Measurements from ENCODE around the gene ST7.

ST7 gene

GRCh38 chr7:117067340-117067739 is 114.0 kb downstream of the ST7 start:
- DNase-seq (ENCODE audit: low read depth), result no peak

GRCh38 chr7:117068511-117069145 is 115.3 kb downstream of the ST7 start:
- DNase-seq (ENCODE audit: low read depth), result no peak

DNA sequence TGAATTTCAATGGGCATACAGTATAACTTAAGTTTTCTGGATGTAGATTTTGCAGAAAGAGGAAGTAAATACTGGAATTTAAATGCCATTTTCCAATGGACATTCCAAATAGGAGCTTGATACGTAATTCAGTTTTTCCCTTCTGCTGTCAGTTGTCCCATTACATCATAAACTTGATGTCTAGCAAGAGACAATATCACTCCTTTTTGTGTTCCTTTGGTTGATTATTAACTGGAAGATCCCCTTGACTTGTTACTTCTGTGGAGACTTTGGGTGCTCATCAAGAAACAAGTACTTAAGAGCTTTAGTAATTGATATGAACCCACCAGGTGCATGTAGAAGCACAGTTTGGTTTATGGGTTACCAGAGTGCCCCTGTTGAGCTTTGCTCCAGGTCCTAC is 116.1 kb downstream of the ST7 start:
- no peak for DNase-seq (ENCODE audit: low read depth)

DNA sequence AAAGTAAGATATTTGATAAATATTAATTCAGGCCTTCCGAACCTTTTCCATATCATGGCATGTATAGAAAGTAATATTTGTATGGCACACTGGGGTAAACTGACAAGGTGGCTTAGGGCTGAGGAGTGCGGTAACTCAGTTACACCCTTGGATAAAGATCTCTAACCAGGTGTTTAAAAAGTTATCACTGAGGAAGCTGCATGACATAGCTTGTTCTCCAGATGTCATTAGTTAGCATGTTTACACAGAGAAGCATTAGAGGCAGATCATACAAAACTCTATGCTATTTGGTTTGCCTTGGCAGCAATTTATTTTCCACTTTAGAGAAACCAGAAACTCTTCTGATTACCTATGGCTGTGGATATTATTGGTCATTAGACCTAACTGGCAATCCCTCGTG is 118.2 kb downstream of the ST7 start:
- no peak for DNase-seq (ENCODE audit: low read depth)

- DNase-seq (ENCODE audit: low read depth), result no peak
Observed at GRCh38 chr7:117072620-117073118, 119.4 kb downstream of the ST7 start.

DNA sequence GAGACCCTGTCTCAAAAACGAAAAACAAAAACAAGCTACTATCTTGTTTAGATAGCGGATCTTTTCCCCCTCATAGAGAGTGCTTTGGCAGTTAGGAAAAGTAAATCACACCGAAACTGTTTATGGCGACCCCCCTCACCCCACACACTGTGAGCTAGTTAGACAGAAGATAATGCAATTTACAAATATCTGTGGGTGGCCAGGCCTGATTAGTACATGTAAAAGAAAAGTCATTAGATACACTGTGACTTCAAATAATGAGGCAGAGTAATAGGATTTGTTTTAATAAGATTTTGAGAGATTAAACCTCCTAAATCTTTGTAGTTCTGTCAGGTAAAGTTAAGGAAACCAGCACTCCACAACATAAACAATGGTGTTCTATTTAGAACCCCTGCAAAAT is 121.1 kb downstream of the ST7 start:
- no peak for DNase-seq (ENCODE audit: low read depth)

- no peak for DNase-seq (ENCODE audit: low read depth)
Observed at GRCh38 chr7:117075934-117076333, 122.6 kb downstream of the ST7 start.

GRCh38 chr7:117076426-117076943 is 123.2 kb downstream of the ST7 start:
- no peak for DNase-seq (ENCODE audit: low read depth)

DNA sequence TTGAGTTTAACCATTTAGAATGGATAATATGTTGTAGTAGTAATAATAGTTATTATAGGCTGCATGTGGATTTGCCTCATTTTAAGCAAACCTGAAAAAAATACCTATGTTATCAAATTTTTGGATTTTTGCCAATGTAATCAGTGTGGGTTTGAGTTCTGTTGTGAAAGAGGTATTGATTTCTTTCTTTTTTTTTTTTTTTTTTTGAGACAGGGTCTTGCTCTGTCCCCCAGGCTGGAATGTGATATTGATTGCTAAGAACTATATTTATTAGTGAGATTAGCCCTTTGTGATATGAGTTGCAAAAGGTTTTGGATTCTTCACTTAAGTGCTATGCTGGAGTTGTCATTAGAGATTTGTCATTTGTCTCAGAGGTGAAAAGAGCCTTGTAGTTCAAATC is 124.4 kb downstream of the ST7 start:
- DNase-seq (ENCODE audit: low read depth), result no peak

DNA sequence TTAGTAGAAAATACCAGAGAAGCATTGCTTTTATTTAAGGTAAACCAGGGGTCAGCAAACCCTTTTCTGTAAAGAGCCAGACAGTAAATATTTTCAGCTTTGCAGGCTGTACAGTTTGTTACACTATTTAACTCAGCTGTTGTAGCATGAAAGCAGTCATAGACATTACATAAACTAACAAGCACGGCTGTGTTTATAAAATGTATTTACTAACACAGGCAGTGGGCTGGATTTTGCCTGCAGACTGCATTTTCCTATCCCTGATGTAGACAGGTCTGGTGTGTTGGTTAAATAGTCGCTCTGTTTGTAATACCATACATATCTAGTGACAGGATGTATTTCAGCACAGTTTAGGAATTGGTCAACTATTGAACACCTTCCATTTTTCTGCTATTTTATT is 129.3 kb downstream of the ST7 start:
- DNase-seq (ENCODE audit: low read depth), result no peak

GRCh38 chr7:117083648-117084047 is 130.3 kb downstream of the ST7 start:
- DNase-seq (ENCODE audit: low read depth), result no peak

GRCh38 chr7:117084286-117084685 is 131.0 kb downstream of the ST7 start:
- no peak for DNase-seq (ENCODE audit: low read depth)

DNA sequence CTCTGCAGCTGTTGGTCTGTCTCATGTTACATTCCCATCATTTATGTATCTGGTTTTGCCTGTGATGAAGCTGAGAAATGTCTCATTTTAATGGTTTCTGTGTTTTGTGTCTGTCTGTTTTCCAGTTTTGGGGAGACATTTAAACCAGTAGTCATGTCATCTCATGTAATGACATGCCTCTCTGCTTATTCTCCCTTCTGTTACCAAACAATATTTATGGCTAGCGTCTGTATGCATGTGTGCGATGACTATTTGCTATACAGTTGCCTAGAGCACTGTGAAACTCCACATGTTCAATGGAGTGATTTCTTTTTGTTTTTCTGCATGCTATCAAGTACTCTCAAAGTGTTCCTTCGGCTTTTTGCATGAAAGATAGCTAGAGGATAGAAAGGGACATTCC is 132.0 kb downstream of the ST7 start:
- DNase-seq (ENCODE audit: low read depth), result no peak

DNA sequence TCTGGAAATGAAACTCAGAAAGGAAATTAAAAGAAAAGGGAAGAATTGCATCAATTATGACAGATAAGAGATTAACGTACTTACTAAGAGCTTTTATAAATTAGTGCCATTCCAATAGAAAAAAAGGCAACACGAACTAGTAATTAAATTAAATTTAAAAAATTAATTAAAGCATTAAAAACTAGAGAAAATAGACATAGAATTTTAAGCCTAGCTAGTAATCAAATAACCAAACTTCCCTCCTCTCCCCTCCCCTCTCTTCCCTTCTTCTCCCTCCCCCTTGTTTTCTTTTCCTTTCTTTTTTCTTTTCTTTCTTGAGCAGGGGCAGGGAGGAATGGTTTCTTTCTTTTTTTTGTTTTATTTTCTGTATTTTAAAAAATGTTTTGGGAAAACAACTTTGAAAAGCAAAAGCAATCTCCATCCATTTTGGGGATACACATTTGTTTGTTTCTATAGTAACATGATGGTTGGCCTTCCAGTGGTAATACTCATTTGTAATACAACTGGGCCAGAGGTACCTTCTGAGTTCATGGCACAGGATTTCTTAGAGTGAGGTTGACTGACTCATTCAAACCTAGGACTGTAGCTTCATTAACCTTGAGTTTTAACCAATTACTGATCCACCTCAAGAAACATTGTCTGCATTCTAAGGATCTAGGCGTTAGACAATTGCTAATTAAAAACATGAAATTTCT is 132.6 kb downstream of the ST7 start:
- no peak for DNase-seq (ENCODE audit: low read depth)

GRCh38 chr7:117086788-117087187 is 133.5 kb downstream of the ST7 start:
- DNase-seq (ENCODE audit: low read depth), result no peak

GRCh38 chr7:117087639-117088396 is 134.5 kb downstream of the ST7 start:
- no peak for DNase-seq (ENCODE audit: low read depth)

DNA sequence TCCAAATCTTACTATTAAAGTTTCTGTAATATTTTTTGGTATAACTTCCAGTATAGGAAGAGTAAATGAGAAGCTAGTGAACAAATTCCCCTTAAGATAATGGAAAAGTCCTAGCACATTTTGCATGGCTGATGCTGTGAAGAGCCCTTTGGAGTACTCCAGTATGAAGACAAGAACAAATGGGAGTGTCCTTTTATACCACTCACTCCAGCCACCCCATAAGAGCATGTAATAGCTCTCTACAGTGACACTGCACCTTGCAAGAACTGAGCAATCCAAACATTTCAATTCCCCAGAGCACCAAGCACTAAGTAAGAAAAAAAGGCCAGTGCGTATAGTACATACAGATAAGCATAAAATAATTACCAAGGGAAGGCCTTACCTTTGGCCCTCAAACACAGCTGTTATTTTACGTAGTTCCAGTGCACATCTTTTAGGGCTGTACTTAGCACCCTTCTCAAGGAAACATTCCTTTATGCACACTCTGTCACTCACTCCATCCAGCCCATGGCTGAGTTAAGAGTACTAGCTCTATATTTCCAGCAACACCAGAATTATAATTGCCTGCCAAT is 135.4 kb downstream of the ST7 start:
- no peak for DNase-seq (ENCODE audit: low read depth)

DNA sequence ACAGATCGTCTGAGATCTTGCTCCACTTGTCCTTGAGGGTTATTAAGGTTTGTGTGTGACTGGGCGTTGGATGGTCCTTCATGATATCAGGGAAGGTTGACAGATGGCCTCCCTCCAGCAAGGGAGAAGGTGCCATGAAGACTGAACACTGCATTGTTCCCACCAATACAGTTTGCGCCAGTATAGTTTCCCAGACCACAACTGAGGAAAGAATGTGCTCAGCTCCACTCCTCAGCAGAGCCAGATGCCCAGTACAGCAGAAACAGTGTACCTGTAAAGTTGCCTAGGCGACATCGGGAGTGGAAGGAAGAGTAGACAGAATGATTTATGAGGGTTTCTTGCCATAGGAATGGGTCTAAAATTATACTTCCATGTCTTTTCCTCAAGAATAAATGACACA is 137.5 kb downstream of the ST7 start:
- no peak for DNase-seq (ENCODE audit: low read depth)

DNA sequence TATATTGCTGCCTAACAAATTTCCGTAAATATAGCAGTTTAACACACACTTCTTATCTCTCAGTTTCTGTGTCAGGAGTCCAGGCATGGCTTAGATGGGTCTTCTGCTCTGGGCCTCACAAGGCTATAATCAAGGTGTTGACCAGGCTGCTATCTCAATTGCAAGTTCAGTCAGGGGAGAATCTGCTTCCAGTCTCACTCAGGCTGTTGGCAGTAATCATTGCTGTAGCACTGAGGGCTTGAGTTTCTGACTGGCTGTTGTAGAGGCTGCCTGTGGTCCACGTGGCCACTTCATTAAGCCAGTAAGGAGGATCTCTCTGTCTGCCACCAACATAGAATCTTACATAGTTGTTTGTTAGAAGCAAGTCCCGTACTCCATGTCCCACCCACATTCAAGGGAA is 138.4 kb downstream of the ST7 start:
- DNase-seq (ENCODE audit: low read depth), result no peak

- no peak for DNase-seq (ENCODE audit: low read depth)
Observed at GRCh38 chr7:117092785-117093184, 139.5 kb downstream of the ST7 start.

DNA sequence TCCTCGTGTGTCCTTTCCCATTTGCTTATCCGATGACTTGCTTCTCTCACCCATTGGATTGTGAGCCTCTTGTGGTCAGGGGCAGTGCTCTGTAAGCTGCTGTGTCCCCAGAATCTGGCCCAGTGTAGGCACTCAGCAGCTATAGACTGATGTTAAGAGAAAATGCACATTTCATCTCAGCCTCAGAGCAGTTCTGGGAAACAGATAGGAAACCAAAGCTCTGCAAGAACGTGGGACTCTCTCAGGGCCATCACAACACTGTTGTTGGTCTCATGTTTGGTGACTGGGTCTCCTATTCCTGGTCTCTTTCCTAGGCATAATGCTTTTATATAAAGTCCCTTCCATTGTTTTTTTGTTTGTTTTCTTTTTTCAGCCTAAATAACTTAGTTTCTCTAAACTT is 141.2 kb downstream of the ST7 start:
- no peak for DNase-seq (ENCODE audit: low read depth)

GRCh38 chr7:117095055-117095454 is 141.8 kb downstream of the ST7 start:
- DNase-seq (ENCODE audit: low read depth), result no peak

- DNase-seq (ENCODE audit: low read depth), result no peak
Observed at GRCh38 chr7:117096330-117096729, 143.0 kb downstream of the ST7 start.
